ENCODE data around the gene BUD13.
A peak's percentile ranks its signal among the peaks of the same experiment; 100 is the strongest.
"Not testable (repeated sequence)": the region's sequence is repeated elsewhere in the genome, so short reads cannot be mapped to it uniquely, and the experiment has no call there.

The BUD13 gene

DNA sequence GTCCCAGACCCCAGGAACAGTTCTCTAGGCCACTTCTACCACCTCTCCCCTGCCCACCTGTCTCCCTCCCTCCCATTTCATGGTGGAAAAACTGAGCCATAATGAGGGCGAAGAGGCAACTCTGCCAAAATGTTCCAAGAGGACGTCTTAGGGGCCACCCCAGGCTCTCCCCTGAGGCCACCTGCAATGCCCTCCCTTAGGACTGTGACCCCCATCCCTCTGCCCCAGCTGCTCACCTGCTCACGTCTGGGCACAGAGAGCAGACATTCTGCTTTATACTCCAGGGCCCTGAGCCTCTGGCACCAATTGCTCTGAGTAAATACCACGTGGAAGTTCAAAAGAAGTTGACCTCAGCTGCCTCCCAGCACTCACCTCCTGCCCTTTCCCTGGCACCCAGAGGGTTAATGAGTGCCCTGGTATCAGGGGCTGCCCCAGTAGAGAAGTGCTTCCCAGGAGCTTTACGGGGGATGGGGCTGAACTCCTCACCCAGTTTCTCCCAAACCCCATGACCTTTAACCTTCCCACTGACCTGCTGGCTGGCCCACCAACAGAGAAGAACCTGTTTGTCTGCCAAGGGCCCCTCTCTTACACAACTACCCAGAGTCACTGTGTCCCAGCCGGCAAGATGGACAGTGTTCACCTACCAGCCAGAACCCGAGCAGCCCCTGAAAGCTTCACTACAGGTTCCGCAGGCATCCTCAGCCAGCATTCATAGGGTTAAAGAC is 19.5 kb upstream of the BUD13 start:
- no peak for DNase-seq

DNA sequence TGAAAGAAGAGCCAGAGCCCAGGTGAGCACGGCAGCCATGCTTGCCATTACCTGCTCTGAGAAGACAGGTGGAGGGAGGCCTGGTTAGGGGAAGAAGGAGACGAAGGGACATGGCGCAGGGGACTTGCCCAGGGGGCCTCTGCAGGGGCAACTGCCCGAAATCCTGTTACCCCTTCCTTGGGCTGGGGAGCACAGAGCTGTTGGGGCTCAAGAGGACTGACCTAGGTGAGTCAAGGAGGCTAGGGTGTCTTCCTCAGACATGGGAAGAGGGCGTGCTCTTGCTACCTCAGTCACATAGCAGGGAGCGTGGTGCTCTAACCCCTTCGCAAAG is 19.0 kb upstream of the BUD13 start, which contains the start of gene APOA5:
TSS of gene APOA5 (minus strand) at position 67 of the 331 bp plus-strand sequence. CDS start at position 48, 19 bp downstream.
- no peak for DNase-seq

DNA sequence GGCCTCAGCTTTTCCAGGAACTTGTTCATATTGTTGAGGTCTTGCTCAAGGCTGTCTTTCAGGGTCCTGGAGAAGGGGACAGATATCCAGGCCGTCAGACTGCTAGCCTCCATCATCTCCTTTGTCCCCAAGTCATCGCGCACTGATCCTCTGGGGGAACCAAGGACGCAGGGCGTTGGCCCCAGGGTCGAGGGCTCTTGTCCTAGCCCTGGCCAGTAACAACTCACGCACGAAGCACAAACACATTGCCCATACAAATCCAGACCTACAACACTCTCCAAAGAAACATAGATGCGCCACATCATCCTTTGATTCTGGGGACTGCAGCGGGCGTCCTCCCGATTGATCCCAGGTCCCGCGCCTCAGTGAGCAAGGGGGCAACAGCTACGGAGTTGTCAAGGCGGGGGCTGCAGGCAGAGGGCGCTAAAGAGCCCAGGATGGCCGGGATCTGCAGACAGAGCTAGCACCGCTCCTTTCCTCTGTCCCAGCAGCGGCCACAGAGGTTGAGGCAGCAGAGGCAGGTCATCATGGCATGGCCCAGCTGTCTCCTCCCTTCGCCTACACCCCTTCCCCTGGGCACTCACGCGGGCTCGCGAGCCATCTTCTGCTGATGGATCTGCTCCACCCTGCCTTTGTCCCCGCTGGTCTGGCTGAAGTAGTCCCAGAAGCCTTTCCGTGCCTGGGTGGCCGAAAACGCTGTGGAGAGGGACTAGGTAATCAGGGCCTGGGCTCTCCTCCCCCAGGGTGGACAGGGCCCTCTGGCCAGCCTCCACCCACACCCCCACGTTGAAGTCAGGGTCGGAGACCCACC is 18.4 kb upstream of the BUD13 start:
- DNase-seq: peak; percentile 71

DNA sequence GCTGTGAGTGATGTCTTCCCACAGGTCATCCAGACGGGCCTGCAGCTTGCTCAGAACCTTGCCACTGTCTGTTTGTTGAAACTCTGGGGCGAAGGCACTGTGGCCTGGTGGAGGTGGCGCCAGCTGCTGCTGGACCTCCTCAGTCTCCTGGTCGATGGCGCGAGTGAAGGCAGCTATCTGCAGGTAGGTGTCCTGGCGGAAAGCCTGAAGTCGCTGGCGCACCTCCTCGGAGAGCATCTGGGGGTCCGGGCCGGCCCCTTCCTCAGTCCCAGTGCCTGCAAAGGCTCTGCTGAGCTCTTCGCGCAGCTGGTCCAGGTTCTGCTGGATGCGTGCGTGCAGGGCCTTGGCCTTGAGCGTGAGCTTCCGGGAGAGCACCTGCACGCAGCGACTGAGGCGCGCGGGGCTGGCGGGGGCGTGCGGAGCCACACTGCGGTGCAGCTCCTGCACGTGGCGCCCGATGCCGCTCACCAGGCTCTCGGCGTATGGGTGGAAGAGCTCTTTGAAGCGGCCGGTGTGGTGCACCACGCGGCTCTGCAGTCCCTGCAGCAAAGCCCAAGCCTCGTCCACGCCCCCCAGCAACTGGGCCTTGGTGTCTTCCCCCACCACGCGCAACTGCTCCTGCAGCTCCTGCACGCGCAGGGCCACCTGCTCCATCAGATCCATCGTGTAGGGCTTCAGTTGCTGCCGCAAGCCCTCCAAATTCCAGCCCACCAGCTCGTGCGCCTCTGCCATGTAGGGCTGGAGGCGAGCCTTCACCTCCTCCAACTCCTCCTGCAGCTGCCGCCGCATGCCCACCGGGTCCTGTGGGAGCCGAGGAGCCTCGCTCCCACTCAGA is 17.6 kb upstream of the BUD13 start:
- DNase-seq: no peak

DNA sequence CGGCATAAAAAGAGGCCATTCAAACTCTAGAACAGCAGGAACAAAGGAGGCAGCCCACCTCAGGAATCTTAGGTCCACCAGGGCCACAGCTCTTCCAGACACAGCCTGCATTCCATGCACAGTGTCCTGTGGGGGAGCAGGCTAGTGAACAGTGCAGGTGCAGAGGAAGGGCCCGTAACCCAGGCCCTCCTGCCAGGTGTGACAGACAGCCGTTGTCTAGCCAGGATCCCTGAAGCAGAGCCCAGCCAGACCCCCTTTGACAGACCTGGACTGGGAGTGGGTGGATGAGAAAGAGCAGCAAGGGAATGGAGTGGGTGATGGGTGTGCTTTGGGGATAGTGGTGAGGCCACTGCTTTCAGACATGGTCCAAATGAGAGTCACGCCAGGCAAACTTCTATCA is 16.2 kb upstream of the BUD13 start:
- DNase-seq: no peak

DNA sequence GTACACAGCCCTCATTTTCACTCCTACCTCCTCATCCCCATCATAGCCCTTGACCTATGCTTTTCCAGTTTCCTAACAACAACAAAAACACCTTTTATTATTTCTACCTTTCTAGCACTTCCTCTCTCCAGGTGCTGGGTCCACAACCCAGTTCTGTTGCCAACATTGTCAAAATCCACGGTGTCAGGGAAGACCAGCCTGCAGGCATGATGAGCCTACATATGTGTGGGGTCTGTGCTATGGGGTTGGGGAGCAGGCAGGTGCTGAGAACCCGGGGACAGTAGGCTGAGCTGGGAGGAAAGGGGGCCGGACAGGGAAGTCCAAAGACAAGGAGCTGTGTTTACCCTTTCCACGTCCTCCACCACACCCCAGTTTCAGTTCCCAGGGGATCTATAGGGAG is 15.7 kb upstream of the BUD13 start:
- no peak for DNase-seq

DNA sequence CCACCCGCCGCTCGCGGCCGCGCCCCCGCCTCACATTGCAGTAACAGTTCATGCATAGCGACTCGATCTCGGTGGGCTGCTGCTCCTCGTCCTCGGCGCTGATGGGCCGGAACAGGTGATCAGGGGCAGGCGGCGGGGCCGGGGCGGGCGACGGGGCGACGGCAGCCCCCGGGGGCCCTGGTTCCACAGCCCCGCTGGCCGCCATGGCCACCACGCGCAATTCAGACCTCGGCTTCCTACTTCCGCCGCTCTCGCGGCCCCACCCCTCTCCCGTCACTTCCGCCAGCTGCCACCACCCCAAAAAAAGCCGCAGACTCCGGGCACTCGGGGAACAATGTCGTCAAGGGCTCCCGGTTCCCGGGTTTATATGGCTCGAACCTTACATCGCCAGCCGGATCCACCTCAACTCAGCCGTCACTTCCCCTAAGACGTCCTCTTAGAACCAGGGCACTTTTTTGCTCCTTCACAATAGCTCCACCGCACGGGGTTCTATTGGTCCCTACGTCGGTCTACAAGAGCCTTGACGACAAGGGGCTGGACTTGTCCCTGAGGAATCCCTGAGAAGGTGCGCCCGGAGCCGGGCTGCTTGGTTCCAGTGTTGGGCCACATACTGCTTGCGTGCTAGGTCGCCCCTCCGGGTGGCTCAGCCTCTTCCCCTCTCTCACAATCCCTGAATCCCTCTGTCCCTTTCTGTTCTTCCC is 15.1 kb upstream of the BUD13 start, which contains the start of gene ZPR1:
TSS of gene ZPR1 (minus strand) at position 238 of the 701 bp plus-strand sequence. CDS start at position 205, 33 bp downstream.
- DNase-seq: peak; percentile 90

DNA sequence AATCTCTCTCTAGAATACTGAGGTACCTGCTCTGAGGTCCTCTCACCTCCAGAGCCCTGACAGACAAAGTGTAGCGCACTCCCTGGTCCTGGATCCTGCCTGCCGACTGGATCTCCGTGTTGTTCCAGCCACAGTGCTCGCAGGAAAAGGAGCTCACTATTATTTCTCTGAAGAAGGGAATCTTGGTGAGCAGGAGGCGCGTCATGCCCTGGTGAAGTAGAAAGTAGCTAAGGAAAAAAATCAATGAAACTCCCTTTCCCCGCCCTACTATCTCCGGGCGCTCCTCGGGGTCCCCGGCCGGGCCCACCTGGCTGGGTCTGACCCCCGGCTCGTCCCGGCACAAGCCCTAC is 14.6 kb upstream of the BUD13 start:
- DNase-seq: no peak

DNA sequence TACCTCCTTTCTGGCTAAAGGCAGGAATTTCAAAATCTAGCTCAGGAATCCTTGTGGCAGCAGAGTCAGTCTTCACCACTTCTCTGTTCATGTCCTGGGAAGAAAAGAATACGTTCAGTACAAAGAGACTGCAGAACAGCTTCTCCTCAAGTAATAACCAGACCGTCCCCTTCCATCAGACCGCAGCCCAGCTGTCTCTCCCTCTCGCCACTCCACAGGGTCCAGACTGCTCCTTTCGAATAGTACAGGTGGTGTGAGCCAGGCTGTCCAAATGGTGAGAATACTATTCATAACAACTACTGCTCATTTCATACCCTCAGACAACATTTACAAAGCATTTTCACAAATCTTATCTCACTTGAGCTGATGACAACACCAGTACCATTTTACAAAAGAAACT is 14.2 kb upstream of the BUD13 start:
- DNase-seq: no peak

DNA sequence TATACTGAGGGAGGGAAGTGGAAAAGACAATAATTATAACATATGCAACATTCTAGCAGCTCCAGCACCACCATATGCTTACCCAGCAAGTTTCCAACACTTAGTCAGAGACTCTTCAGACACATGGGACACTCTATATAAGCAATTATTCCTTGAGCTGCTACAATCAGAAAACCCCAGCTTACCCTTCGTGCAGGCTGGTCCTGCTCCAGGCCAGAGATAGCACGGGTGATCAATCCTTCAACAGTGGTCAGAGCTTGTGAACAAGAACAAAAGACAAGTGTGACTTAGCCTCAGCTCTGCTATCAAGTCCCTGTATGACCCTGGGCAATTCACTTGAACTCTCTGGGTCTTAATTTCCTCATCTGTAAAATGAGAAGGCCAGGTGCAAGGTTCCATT is 13.5 kb upstream of the BUD13 start:
- no peak for DNase-seq

DNA sequence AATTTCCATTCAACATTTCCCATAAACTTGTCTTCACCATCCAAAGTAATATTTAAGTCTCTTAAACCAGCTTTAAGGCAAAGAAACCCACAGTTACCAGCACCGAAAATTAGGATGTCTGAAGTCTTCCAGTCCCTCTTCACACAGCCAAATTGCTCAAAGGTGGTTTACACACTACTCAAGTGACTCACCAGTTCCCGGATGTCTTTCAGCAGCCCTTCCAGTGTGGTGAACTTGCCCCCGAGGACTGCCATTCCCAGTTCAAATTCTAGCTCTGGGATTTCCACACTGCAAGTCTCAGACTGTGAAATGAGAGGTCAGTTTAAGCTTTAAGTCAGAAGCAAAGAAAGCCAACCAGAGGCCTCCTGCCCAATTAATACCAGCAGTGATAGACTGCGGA is 9.9 kb upstream of the BUD13 start:
- no peak for DNase-seq

DNA sequence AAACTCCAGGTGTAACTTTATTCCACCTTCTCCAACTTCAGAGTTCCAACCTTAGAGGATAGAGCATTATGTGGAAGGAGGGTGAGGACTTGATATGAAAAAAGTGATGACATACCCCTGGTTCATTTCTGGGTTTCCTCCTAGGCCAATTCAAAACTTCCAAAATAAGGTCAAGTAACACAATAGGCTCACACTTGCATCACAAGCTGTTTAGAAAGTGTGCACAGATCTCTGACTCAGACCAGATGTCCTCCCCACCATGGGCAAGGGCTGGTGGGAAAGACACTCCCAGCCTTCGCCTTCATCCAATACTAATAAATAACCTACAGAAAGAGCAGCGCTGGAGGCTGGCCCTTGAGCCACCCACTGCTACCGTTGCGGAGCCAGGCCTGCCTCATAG is 5.8 kb upstream of the BUD13 start:
- DNase-seq: no peak

DNA sequence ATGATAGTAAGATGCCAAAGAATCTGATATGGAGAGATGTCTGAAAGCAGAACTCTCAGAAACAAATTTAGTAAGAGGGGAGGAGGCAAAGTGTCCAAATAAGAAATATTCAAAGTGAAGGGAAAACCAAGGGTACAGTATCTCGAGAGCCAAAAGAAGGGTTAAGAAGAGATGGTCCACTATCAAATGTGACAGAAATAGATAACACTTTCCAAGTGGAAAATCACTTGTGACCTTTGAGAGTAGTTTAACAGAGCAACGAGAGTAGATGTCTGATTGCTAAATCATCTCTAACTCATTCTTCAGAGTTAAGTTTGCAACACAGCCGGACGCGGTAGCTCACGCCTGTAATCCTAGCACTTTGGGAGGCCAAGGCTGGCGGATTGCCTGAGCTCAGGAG is 4.3 kb upstream of the BUD13 start:
- no peak for DNase-seq

DNA sequence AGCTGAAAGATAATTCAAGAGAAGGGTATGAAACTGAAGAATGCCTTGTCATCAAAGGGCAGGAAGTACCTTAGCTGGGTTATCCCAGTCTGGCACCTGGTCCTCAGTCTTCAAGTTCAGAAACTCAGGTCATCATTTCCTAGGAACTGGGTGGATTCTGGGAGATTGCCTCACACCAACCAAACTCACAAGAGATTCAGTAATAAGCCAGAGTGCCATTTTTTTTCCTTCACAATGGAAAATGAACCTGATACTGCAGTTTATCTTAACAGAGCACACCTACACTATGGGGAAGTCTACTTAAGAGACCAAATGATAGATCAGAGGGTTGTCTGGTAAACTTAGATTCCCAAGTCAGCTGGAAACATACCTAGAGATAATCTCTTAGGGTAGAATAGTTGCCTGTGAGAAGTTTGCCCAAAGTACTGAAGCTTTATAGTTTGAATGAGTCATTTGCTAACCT is 3.8 kb upstream of the BUD13 start:
- no peak for DNase-seq

DNA sequence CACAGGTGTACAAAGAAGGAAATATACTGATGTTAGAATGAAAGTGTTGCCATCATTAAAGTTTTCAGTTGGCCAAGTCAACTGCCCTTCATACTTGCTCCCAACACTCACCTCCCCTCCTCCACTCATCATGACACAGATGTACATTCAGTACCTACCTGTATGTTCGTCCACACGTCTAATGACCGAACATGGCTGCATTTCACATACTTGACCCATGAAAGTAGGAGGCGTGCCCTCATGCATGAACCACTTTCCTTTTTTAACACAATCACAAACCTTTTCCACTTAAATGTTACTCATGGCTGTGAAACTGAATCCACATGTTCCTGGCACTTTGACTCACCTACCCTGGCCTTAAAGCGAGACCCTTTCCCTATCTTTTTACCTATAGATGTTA is 3.2 kb upstream of the BUD13 start:
- no peak for DNase-seq

DNA sequence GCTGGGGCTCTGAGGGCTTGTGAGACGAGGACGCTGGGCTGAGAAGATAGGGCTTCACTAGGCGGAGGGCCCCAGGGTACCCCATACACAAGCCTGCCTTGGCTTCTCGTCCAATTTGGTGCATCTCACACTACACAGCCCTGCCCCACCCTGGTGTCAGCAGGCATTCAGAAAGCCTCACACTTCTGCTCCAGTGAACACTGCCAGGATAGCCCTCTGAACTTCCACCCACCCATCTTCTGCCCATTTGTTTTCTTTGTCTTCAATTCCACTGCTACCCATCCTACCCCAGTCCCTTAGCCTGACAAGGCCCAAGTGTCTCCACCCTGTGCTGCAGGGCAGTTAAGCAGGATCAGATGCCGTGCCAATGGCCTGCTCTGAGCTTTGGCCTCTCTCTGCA is 1.9 kb upstream of the BUD13 start:
- no peak for DNase-seq

DNA sequence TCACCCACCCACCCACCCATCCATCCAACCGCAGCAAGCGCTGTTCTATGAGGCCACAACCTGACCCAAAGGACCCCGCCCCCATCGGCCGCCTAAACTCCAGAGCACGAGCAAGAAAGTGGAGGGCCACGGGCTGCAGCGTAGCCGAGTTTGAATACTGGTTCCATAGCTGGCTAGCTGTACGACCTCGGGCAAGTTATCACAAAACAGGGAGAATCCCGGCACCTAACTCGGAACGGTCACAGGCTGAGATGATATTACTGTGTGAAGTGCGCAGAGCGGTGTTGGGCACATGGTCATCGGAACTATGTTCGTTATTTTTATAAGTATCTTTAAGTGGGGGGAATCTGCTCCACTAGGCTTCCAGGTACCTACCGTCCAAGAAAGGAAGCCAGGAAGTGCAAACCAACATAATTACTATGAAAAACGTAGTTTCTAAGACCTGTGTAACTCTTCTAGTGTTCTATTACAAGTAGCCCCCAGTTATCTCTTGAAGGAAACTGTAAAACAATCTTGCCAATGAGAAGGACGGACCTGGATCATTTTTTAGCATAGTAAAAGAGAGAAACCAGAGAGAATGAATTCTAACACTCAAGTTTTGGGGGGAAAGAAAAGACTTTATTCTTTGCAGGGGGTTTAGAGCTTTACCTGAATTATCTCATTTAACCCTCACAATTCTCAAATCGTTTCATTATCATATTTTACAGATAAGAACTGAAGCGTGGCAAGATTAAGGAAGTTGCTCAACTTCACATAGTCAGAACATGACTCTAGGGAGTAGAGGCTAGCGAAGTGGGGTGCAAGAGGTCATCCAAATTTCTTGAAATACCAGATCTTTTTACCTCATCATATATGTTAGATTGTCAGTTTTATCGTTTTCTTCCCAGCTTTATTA is 663 bp upstream of the BUD13 start:
- DNase-seq: peak; percentile 87

DNA sequence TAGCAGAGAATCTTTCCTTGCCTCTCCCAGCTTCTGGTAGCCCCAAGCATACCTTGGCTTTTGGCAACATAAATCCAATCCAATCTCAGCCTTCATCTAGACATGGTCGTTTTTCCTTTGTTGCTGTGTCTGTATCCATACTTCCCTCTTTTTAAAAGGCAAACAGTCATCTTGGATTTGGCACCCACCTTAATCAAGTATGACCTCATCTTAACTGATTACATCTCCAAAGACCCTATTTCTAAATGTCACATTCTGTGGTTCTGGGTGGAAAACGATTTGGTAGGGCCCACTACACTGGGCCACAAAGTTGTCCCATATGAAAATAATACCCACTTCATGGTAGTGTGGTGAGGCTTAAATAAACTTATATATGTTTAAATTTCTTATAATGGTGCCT is 852 bp downstream of the BUD13 start:
- no peak for DNase-seq

DNA sequence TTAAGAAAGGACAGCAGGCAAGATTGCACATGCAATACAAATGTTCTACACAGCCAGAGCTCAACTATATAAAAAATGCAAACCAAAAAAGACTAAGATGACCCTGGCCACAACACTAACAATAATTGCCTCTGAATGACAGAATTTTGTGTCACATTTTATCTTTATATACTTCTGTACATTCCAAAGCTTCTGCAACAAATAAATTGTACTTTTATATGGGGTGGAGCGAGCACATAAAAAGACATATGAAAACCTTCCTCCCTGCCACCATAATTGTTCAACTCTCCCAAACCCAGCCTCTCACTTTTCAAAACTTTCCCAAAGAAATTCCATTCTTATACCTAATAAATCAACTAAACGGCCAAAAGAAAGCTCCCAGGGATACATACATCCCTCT is 10.7 kb downstream of the BUD13 start:
- DNase-seq: no peak

DNA sequence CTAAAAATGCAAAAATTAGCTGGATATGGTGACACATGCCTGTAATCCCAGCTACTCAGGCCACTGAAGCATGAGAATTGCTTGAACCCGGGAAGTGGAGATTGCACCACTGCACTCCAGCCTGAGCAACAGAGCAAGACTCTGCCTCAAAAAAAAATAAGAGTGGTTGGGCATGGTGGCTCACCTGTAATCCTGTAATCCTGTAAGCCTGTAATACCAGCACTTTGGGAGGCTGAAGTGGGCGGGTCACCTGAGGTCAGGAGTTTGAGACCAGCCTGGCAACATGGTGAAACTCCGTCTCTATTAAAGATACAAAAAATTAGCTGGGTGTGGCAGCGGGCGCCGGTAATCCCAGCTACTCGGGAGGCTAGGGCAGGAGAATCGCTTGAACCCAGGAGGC is 16.7 kb downstream of the BUD13 start:
- DNase-seq: not testable (repeated sequence)

DNA sequence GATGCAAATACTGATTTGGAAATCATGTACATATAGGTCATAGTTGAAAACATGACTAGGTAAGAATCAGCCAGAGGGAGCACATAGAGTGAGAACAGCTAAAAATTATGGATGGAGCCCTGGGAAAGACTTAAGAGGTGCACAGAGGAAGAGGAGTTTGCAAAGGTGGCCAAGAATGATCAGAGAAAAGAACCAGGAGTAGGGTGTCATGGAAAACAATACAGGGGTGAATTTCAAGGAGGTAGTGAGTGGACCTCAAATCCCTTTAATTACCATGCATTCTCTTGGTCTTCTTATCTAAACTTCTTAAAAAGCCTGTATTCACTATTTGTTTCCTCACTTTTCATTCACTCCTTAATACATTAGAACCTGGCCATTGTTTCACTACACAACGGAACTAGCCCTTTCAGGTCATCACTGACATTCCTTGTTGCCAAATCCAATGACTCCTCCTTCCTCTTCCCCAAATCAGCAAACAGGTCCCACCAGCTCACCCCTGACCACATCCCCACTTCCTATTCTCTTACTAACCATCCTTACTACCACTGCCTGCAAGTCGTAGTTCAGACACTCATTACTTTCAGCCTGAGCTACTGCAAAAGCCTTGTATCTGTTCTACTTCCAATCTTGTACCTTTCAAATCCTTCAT is 22.6 kb downstream of the BUD13 start:
- DNase-seq: no peak

All from KG1 (cell line).